ENCODE measurements around the gene RAPGEF3. TPM values are rescaled to one million over a fixed set of nuclear protein-coding genes. Genes with fewer than 3 reads are reported as not detected.

RAPGEF3 gene
- total and polyA plus RNA-seq, 2 donors (not counting 1 experiment from before 2014, with no cell fraction given): 1.8 to 5.2 TPM

DNA sequence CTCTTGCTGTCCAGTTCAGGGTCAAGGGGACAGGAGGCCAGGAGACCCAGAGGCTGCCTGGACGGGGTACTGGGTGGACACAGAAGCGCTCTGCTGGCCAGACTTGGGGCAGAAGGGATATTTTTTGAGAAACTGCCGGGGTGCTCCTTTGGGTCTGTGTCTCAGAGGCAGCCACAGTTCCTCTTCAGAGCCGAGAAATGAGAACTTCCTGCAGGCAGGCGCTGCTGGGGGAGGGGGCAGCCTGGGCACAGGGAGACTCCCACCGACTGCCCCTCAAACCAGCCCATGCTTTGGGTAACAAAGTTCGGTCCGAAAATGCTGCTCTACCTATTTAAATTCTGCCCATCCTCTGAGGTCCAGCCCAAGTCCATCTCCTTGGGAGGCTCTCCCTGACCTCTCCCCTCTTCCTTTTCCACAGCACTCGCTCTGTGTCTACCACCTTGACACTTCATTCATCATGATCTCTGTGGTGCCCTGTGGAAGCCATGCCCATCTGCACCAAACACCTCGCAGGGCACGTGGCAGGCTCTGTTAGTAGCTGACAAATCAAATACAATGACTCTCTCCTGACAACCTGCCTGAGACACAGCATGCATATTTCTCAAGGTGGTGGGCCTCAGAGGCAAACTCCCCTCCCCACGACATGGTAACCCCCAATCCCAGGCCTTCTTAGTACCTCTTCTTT lies 44.7 kb upstream of the RAPGEF3 start:
- H3K9me3 Mint-ChIP-seq (ENCODE audit: insufficient read depth): no peaks in the 10 kb centered on the region
- 20% methylated on average over 12 of the region's 12 CpGs for WGBS (ENCODE audit: insufficient coverage)
- intact Hi-C loops (cut with micrococcal nuclease): no loop called here
- H3K4me2 ChIP-seq (replicated peaks; ENCODE audit: low read depth, low read length, poor library complexity, severe bottlenecking): peak overlapping the region; percentile 65
- TF ChIP-seq, protein P1, sequence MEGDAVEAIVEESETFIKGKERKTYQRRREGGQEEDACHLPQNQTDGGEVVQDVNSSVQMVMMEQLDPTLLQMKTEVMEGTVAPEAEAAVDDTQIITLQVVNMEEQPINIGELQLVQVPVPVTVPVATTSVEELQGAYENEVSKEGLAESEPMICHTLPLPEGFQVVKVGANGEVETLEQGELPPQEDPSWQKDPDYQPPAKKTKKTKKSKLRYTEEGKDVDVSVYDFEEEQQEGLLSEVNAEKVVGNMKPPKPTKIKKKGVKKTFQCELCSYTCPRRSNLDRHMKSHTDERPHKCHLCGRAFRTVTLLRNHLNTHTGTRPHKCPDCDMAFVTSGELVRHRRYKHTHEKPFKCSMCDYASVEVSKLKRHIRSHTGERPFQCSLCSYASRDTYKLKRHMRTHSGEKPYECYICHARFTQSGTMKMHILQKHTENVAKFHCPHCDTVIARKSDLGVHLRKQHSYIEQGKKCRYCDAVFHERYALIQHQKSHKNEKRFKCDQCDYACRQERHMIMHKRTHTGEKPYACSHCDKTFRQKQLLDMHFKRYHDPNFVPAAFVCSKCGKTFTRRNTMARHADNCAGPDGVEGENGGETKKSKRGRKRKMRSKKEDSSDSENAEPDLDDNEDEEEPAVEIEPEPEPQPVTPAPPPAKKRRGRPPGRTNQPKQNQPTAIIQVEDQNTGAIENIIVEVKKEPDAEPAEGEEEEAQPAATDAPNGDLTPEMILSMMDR (IDR thresholded peaks at IDR 0.05): no peak
- TF ChIP-seq EZH2 (IDR thresholded peaks at IDR 0.05; ENCODE audit: borderline replicate concordance, insufficient read depth, low read depth, low read length, poor library complexity, severe bottlenecking): no peak
- peak; percentile 47 for DNase-seq
- H3K27ac Mint-ChIP-seq: peak overlapping the region; percentile 84
- peaks cover 48% of the 10 kb centered on the region for H4K20me1 ChIP-seq (ENCODE audit: control insufficient read depth, insufficient read depth, low read length, poor library complexity, severe bottlenecking)
- H3K27me3 Mint-ChIP-seq: no peaks in the 10 kb centered on the region
- H3K27me3 ChIP-seq (replicated peaks in 1 of 4; ENCODE audit: control extremely low read depth in 1 of 4, control insufficient read depth in 3 of 4, insufficient read depth in 4 of 4, low read length in 3 of 4): no peaks in the 10 kb centered on the region
- peak overlapping the region; percentile 70 for H3K4me3 Mint-ChIP-seq
- no peak for ATAC-seq (ENCODE audit: low read depth)
- ChIA-PET POLR2A (interaction anchor here (1.3 kb wide), 1 partner anchor 30 kb away, joined by 3 read pairs; no protein-coding TSS in a partner anchor), CTCF (interaction anchor here (1.2 to 38.8 kb wide), 4 partner anchors 10 to 31 kb away, joined by 5 to 1203 read pairs (median 48); partner anchors contain the start of gene HDAC7)
- H3K79me2 ChIP-seq (ENCODE audit: control insufficient read depth, insufficient read depth, low read length): peaks cover 98% of the 10 kb centered on the region
- H3K9me3 ChIP-seq (ENCODE audit: control extremely low read depth in 1 of 3, control insufficient read depth in 2 of 3, insufficient read depth in 1 of 3, low read length in 2 of 3): no peaks in the 10 kb centered on the region
- H3K4me1 ChIP-seq (ENCODE audit: control insufficient read depth in 2 of 2, insufficient read depth in 2 of 2, low read length in 2 of 2): peaks cover 48 to 77% of the 10 kb centered on the region in 2 donors
- peaks cover 77% of the 10 kb centered on the region for H3K4me1 Mint-ChIP-seq
- peak overlapping the region; percentile 39 for H2AFZ ChIP-seq (ENCODE audit: insufficient read depth, low read depth, low read length, poor library complexity, severe bottlenecking)
- peaks cover 0 to 33% of the 10 kb centered on the region in 2 experiments for H3K36me3 ChIP-seq (replicated peaks in 1 of 2; ENCODE audit: control extremely low read depth in 1 of 2, control insufficient read depth in 1 of 2, extremely low read depth in 1 of 2, insufficient read depth in 2 of 2, low read length in 1 of 2)
- peak overlapping the region; percentile 13 for H3K9ac ChIP-seq (ENCODE audit: low read length)
- peak overlapping the region; percentile 14 to 50 for H3K27ac ChIP-seq (ENCODE audit: low read length in 2 of 2)
- H3K4me3 ChIP-seq (ENCODE audit: control extremely low read depth in 1 of 5, extremely low read depth in 1 of 5, insufficient read depth in 1 of 5, low read depth in 2 of 5, low read length in 4 of 5): peak overlapping the region in 1 of 5 experiments; percentile 8

DNA sequence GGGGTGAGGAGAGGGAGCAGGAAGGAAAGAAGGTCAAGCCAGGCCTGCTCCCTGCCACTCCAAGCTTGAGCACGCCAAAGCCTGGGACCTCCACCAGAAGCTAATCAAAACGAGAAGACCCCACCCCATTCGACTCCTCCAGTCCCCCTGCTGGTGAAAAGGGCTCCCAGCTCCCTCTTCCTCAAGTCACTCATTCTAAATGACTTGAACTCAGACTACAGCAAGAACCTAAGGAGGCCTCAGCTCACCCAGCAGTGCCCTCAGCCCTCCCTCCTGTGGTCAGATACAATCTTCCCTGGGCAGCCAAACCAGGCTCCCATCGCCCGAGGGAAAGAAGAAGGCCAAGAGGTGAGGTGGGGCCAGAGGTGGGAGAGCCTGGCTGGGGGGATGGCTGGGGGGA lies 43.6 kb upstream of the RAPGEF3 start:
- Mint-ChIP-seq H3K27me3 (no peaks in the 10 kb centered on the region), H3K4me1 (peaks cover 69% of the 10 kb centered on the region)

More for the DNA sequence above, 43.6 kb upstream of the RAPGEF3 start:
- H4K20me1 ChIP-seq (ENCODE audit: control insufficient read depth, insufficient read depth, low read length, poor library complexity, severe bottlenecking): peaks cover 58% of the 10 kb centered on the region
- WGBS (ENCODE audit: insufficient coverage): 27% methylated on average over 5 of the region's 5 CpGs
- peak overlapping the region in 1 of 2 donors; percentile 50 for H3K27ac ChIP-seq (ENCODE audit: low read length in 2 of 2)
- no peak overlapping the region for H3K9ac ChIP-seq (ENCODE audit: low read length)
- no peak for DNase-seq
- peaks cover 38 to 70% of the 10 kb centered on the region in 2 donors for H3K4me1 ChIP-seq (ENCODE audit: control insufficient read depth in 2 of 2, insufficient read depth in 2 of 2, low read length in 2 of 2)
- intact Hi-C loops (cut with micrococcal nuclease): no loop called here
- ATAC-seq (ENCODE audit: low read depth): no peak
- peaks cover 0 to 41% of the 10 kb centered on the region in 2 experiments for H3K36me3 ChIP-seq (replicated peaks in 1 of 2; ENCODE audit: control extremely low read depth in 1 of 2, control insufficient read depth in 1 of 2, extremely low read depth in 1 of 2, insufficient read depth in 2 of 2, low read length in 1 of 2)
- TF ChIP-seq, protein P1 (IDR thresholded peaks at IDR 0.05): peak; percentile 49
- TF ChIP-seq EZH2 (IDR thresholded peaks at IDR 0.05; ENCODE audit: borderline replicate concordance, insufficient read depth, low read depth, low read length, poor library complexity, severe bottlenecking): no peak
- Mint-ChIP-seq H3K9me3 (ENCODE audit: insufficient read depth) (no peaks in the 10 kb centered on the region), H3K27ac (peak overlapping the region; percentile 84), H3K4me3 (peak overlapping the region; percentile 59)
- no peaks in the 10 kb centered on the region for H3K27me3 ChIP-seq (replicated peaks in 1 of 4; ENCODE audit: control extremely low read depth in 1 of 4, control insufficient read depth in 3 of 4, insufficient read depth in 4 of 4, low read length in 3 of 4)
- no peak overlapping the region for H2AFZ ChIP-seq (ENCODE audit: insufficient read depth, low read depth, low read length, poor library complexity, severe bottlenecking)
- peak overlapping the region; percentile 65 for H3K4me2 ChIP-seq (replicated peaks; ENCODE audit: low read depth, low read length, poor library complexity, severe bottlenecking)
- H3K4me3 ChIP-seq (ENCODE audit: control extremely low read depth in 1 of 5, extremely low read depth in 1 of 5, insufficient read depth in 1 of 5, low read depth in 2 of 5, low read length in 4 of 5): no peak overlapping the region
- CTCF ChIA-PET: interaction anchor here (0.9 to 38.8 kb wide), 9 partner anchors 11 to 90 kb away, joined by 3 to 1203 read pairs (median 3); partner anchors contain the start of gene HDAC7
- no peaks in the 10 kb centered on the region for H3K9me3 ChIP-seq (ENCODE audit: control extremely low read depth in 1 of 3, control insufficient read depth in 2 of 3, insufficient read depth in 1 of 3, low read length in 2 of 3)
- H3K79me2 ChIP-seq (ENCODE audit: control insufficient read depth, insufficient read depth, low read length): peaks cover 96% of the 10 kb centered on the region
- POLR2A ChIA-PET: interaction anchor here (0.9 to 1.3 kb wide), 4 partner anchors 11 to 32 kb away, joined by 3 to 6 read pairs (median 3); no protein-coding TSS in a partner anchor
